NCI-H1694 (cell line): ENCODE data around the gene LRRTM4.
"Not testable (repeated sequence)": the region's sequence is repeated elsewhere in the genome, so short reads cannot be mapped to it uniquely, and the experiment has no call there.

ENCODE experiments used
- DNase-seq: peaks from one replicate; lab custom pipeline; 2025; lab: John Stamatoyannopoulos, UW

LRRTM4 gene

GRCh38 chr2:76745605-76746004 is 776.6 kb downstream of the LRRTM4 start:
- DNase-seq = no peak

GRCh38 chr2:76737607-76738006 is 784.6 kb downstream of the LRRTM4 start:
- no peak for DNase-seq

- DNase-seq = no peak
Observed at GRCh38 chr2:76733736-76734135, 788.4 kb downstream of the LRRTM4 start.

DNA sequence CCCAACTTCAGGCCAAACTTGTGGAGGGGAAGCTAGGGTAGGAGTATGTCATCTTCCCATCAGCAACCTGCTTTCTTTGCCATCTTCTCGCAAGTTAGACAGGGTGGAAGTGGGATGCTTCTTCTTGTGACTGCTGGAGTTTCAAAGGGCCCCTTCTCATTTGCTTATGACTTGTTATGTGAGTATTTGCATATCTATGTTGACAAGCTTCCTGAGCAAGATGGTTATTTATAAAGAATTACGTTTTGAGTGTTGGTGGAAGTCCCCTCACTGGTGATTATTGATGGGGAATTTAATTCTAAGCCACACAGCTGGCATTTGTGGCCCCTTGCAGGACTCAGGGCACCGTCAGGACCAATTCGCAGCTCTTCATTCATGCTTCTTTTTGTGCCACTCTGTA is 791.0 kb downstream of the LRRTM4 start:
- DNase-seq = no peak

GRCh38 chr2:76730021-76730420 is 792.2 kb downstream of the LRRTM4 start:
- no peak for DNase-seq

DNA sequence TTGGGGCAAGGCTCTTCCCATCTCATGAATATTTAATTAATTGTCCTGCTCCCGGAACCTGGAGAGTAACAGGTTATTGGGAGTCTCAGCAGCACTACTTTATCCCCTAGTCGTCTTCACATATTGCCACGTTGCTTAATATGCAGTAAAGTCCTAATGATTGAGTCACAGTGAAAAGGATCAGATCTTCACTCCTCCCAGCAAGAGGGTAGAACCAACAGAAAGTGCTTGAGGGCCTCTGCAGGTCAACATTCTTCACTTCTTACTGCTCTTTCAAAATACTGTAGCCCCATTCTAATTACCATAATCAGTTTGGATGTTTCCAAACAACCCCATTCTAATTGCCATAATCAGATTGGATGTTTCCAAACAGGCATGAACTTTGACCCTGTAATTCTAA is 801.0 kb downstream of the LRRTM4 start:
- no peak for DNase-seq

- no peak for DNase-seq
Observed at GRCh38 chr2:76713312-76713711, 808.9 kb downstream of the LRRTM4 start.

GRCh38 chr2:76711490-76711889 is 810.7 kb downstream of the LRRTM4 start:
- DNase-seq = no peak

GRCh38 chr2:76700894-76701293 is 821.3 kb downstream of the LRRTM4 start:
- no peak for DNase-seq

GRCh38 chr2:76697998-76698713 is 824.0 kb downstream of the LRRTM4 start:
- DNase-seq = not testable (repeated sequence)
